Neural cell (in vitro differentiated cells): ENCODE results near the gene SH3BP5. TPM values are rescaled to one million over a fixed set of nuclear protein-coding genes. Genes with fewer than 3 reads are reported as not detected.

Experiments used
- H2AFZ ChIP-seq: fragments of 200-600, 300-800 bp; sonication (generic), shearing (Covaris generic); 2 replicates; pipeline ENCODE4 v1.6.0; 2014; ENCODE audit warnings: low read depth, mild to moderate bottlenecking, antibody characterized with exemption, low read length, moderate library complexity
- H3F3A ChIP-seq: fragments of 200-600 bp; shearing (Covaris generic); 2 replicates; pipeline ENCODE4 v1.6.1; 2016; ENCODE audit warnings: mild to moderate bottlenecking, moderate library complexity, mixed read lengths, antibody characterized with exemption, low read length; ENCODE audit not compliant: insufficient read depth, poor library complexity, severe bottlenecking
- H3K27ac ChIP-seq: fragments of 200-600, 300-800 bp; sonication (generic), shearing (Covaris generic); 2 replicates; pipeline ENCODE4 v1.5.1; 2014; ENCODE audit warnings: mild to moderate bottlenecking, low read length, moderate library complexity
- H3K27me3 ChIP-seq: fragments of 300-800, 200-600 bp; sonication (generic), shearing (Covaris generic); 2 replicates; pipeline ENCODE4 v1.6.0; 2014; ENCODE audit warnings: mild to moderate bottlenecking, low read depth, low read length, moderate library complexity; ENCODE audit not compliant: insufficient read depth
- H3K36me3 ChIP-seq: fragments of 300-800, 200-600 bp; sonication (generic), shearing (Covaris generic); 2 replicates; pipeline ENCODE4 v1.5.1; 2014; ENCODE audit warnings: mild to moderate bottlenecking, antibody characterized with exemption, low read length, moderate library complexity; ENCODE audit not compliant: insufficient read depth
- H3K4me2 ChIP-seq: fragments of 300-800, 200-600 bp; sonication (generic), shearing (Covaris generic); 2 replicates; pipeline ENCODE4 v1.6.0; 2014; ENCODE audit warnings: mild to moderate bottlenecking, low read length
- H3K4me3 ChIP-seq: fragments of 300-800, 200-600 bp; sonication (generic), shearing (Covaris generic); 2 replicates; pipeline ENCODE4 v1.5.1; 2014; ENCODE audit warnings: mild to moderate bottlenecking, low read length, moderate library complexity
- H3K79me2 ChIP-seq: fragments of 200-600 bp; shearing (Covaris generic); replicated peaks from 2 replicates; pipeline ENCODE4 v1.6.0; 2014; ENCODE audit warnings: mild to moderate bottlenecking, low read length, moderate library complexity; ENCODE audit not compliant: insufficient read depth
- H3K9ac ChIP-seq: fragments of 300-800, 200-600 bp; sonication (generic), shearing (Covaris generic); 2 replicates; pipeline ENCODE4 v1.6.1; 2016; ENCODE audit warnings: mild to moderate bottlenecking, low read length, mixed read lengths
- H3K9me2 ChIP-seq: fragments of 200-600 bp; shearing (Covaris generic); 2 replicates; pipeline ENCODE4 v1.6.1; 2016; ENCODE audit warnings: mild to moderate bottlenecking, low read length, mixed read lengths; ENCODE audit not compliant: insufficient read depth
- H3K9me3 ChIP-seq: fragments of 200-600, 300-800 bp; sonication (generic), shearing (Covaris generic); 2 replicates; pipeline ENCODE4 v1.6.1; 2016; ENCODE audit warnings: mild to moderate bottlenecking, mixed run types, low read length, moderate library complexity, mixed read lengths
- H4K20me1 ChIP-seq: fragments of 200-600 bp; shearing (Covaris generic); 2 replicates; pipeline ENCODE4 v1.6.1; 2016; ENCODE audit warnings: mild to moderate bottlenecking, mixed run types; ENCODE audit not compliant: insufficient read depth
- CTCF ChIP-seq: fragments of 450-650 bp; IDR thresholded peaks from 2 replicates; pipeline ENCODE4 v1.5.1; 2014; ENCODE audit warnings: antibody characterized with exemption, mild to moderate bottlenecking, moderate library complexity; ENCODE audit not compliant: poor library complexity, severe bottlenecking
- EP300 ChIP-seq: fragments of 450-650 bp; conservative IDR thresholded peaks from 2 replicates; pipeline ENCODE4 v1.6.1; 2014; ENCODE audit warnings: antibody characterized with exemption, mild to moderate bottlenecking, moderate library complexity; ENCODE audit not compliant: poor library complexity, severe bottlenecking
- EZH2 ChIP-seq: fragments of 200-600, 300-800 bp; shearing (Covaris generic), sonication (generic); IDR thresholded peaks from 2 replicates; pipeline ENCODE4 v1.6.1; 2014; ENCODE audit warnings: antibody characterized with exemption, low read length, borderline replicate concordance, mild to moderate bottlenecking; ENCODE audit not compliant: insufficient read depth, poor library complexity, severe bottlenecking
- MXI1 ChIP-seq: fragments of 450-650 bp; conservative IDR thresholded peaks from 2 replicates; pipeline ENCODE4 v1.6.1; 2014; ENCODE audit warnings: antibody characterized with exemption, mild to moderate bottlenecking; ENCODE audit not compliant: poor library complexity, severe bottlenecking
- POLR2AphosphoS5 ChIP-seq: IDR thresholded peaks from 2 replicates; pipeline ENCODE4 v1.6.1; 2012
- RAD21 ChIP-seq: fragments of 450-650 bp; conservative IDR thresholded peaks from 2 replicates; pipeline ENCODE4 v1.6.1; 2014; ENCODE audit warnings: antibody characterized with exemption, mild to moderate bottlenecking, moderate library complexity
- REST ChIP-seq: IDR thresholded peaks from 2 replicates; pipeline ENCODE4 v1.6.1; 2012; ENCODE audit warnings: borderline replicate concordance
- SMC3 ChIP-seq: fragments of 450-650 bp; conservative IDR thresholded peaks from 2 replicates; pipeline ENCODE4 v1.6.1; 2014; ENCODE audit warnings: antibody characterized with exemption, mild to moderate bottlenecking, moderate library complexity; ENCODE audit not compliant: poor library complexity
- TAF1 ChIP-seq: IDR thresholded peaks from 2 replicates; pipeline ENCODE4 v1.6.1; 2012; ENCODE audit warnings: low read depth
- polyA plus RNA-seq: library from polyadenylated mRNA; depleted of rRNA; stranded (reverse); fragments of >200 nt; gene quantifications from 2 replicates; pipeline ENCODE4 v1.2.3, GENCODE V29; 2014

SH3BP5 gene
- polyA plus RNA-seq, 1 donor from 2014 or later: 166 TPM

- Histone ChIP-seq H3K4me3 (no peak overlapping the region), H3K79me2 (no peaks in the 10 kb centered on the region), H2AFZ (no peak overlapping the region), H3K9me3 (no peaks in the 10 kb centered on the region), H3F3A (no peaks in the 10 kb centered on the region), H3K36me3 (no peaks in the 10 kb centered on the region), H3K27me3 (no peaks in the 10 kb centered on the region), H4K20me1 (peaks cover 3% of the 10 kb centered on the region), H3K9me2 (no peaks in the 10 kb centered on the region), H3K9ac (no peak overlapping the region), H3K27ac (no peak overlapping the region), H3K4me2 (no peak overlapping the region)
- TF ChIP-seq EZH2: no peak
- no peak for TF ChIP-seq EP300
- TF ChIP-seq MXI1: no peak
- no peak for TF ChIP-seq POLR2AphosphoS5
- no peak for TF ChIP-seq TAF1
- TF ChIP-seq REST: no peak
- TF ChIP-seq RAD21: no peak
These were observed 59.8 kb downstream of the SH3BP5 start for GRCh38 chr3:15272426-15273196.

GRCh38 chr3:15271785-15272381, 60.5 kb downstream of the SH3BP5 start:
- TF ChIP-seq REST (no peak), POLR2AphosphoS5 (no peak), CTCF (no peak), EP300 (no peak), TAF1 (no peak), SMC3 (no peak), RAD21 (no peak), MXI1 (no peak), EZH2 (no peak)
- no peaks in the 10 kb centered on the region for H3K36me3 ChIP-seq

More at GRCh38 chr3:15271785-15272381, 60.5 kb downstream of the SH3BP5 start:
- Histone ChIP-seq H3K9me2 (no peaks in the 10 kb centered on the region), H3F3A (no peaks in the 10 kb centered on the region), H3K27me3 (no peaks in the 10 kb centered on the region), H3K4me3 (no peak overlapping the region), H3K4me2 (no peak overlapping the region), H3K9ac (no peak overlapping the region), H3K27ac (no peak overlapping the region), H4K20me1 (peaks cover 9% of the 10 kb centered on the region), H3K79me2 (no peaks in the 10 kb centered on the region), H2AFZ (no peak overlapping the region), H3K9me3 (no peaks in the 10 kb centered on the region)
